ENCODE data around the gene HIVEP3.

GRCh38 chr1:41586230-41586629 lies 332.5 kb downstream of the HIVEP3 start:
- TF ChIP-seq CTCF (IDR thresholded peaks at IDR 0.05): no peak
- TF ChIP-seq POLR2A (IDR thresholded peaks at IDR 0.05): no peak
